Neuron (in vitro differentiated cells): ENCODE data around the gene LNP1.
"Not testable (repeated sequence)": the region's sequence is repeated elsewhere in the genome, so short reads cannot be mapped to it uniquely, and the experiment has no call there.

Source experiments
- H2AFZ ChIP-seq: one replicate; pipeline ENCODE4 v1.6.1; 2013; ENCODE audit warnings: low read depth, mild to moderate bottlenecking, inconsistent platforms, low read length, moderate library complexity
- H3K27me3 ChIP-seq: one replicate; pipeline ENCODE4 v1.6.1; 2013; ENCODE audit warnings: low read length; ENCODE audit not compliant: insufficient read depth
- H3K36me3 ChIP-seq: one replicate; pipeline ENCODE4 v1.6.1; 2013; ENCODE audit warnings: low read length; ENCODE audit not compliant: insufficient read depth
- H3K4me1 ChIP-seq: one replicate; pipeline ENCODE4 v1.6.1; 2013; ENCODE audit warnings: low read length; ENCODE audit not compliant: insufficient read depth
- H3K4me3 ChIP-seq: 2 replicates; pipeline ENCODE4 v1.5.1; 2013; ENCODE audit warnings: mild to moderate bottlenecking, low read length, moderate library complexity
- H3K9me3 ChIP-seq: one replicate; pipeline ENCODE4 v1.6.1; 2013; ENCODE audit warnings: low read length

Gene LNP1

GRCh38 chr3:100455841-100456550 is 54.7 kb downstream of the LNP1 start:
- no peak overlapping the region for H3K4me3 ChIP-seq
- H3K36me3 ChIP-seq: peaks cover 6% of the 10 kb centered on the region
- H3K27me3 ChIP-seq: no peaks in the 10 kb centered on the region
- no peaks in the 10 kb centered on the region for H3K9me3 ChIP-seq
- no peak overlapping the region for H2AFZ ChIP-seq
- H3K4me1 ChIP-seq: no peaks in the 10 kb centered on the region

- Histone ChIP-seq H3K9me3 (no peaks in the 10 kb centered on the region), H3K36me3 (peaks cover 4% of the 10 kb centered on the region), H3K4me3 (no peak overlapping the region), H3K4me1 (no peaks in the 10 kb centered on the region), H3K27me3 (no peaks in the 10 kb centered on the region), H2AFZ (no peak overlapping the region)
These were observed 55.4 kb downstream of the LNP1 start for GRCh38 chr3:100456745-100457144.

GRCh38 chr3:100457811-100458210 is 56.5 kb downstream of the LNP1 start:
- Histone ChIP-seq H3K4me1 (no peaks in the 10 kb centered on the region), H2AFZ (no peak overlapping the region)

DNA sequence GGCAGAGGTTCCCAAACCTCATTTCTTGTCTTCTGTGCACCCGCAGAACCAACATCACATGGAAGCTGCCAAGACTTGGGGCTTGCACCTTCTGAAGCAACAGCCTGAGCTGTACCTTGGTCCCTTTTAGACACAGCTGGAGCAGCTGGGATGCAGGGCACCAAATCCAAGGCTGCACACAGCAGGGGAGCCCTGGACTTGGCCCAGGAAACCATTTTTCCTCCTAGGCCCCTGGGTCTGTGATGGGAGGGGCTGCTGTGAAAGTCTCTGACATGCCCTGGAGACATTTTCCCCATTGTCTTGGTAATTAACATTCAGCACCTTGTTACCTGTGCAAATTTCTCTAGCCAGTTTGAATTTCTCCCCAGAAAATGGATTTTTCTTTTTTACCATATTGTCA is 57.5 kb downstream of the LNP1 start:
- no peaks in the 10 kb centered on the region for H3K9me3 ChIP-seq
- H2AFZ ChIP-seq: no peak overlapping the region
- H3K27me3 ChIP-seq: no peaks in the 10 kb centered on the region
- no peaks in the 10 kb centered on the region for H3K4me1 ChIP-seq
- H3K36me3 ChIP-seq: no peaks in the 10 kb centered on the region
- no peak overlapping the region for H3K4me3 ChIP-seq

More at GRCh38 chr3:100457811-100458210, 56.5 kb downstream of the LNP1 start:
- Histone ChIP-seq H3K9me3 (no peaks in the 10 kb centered on the region), H3K4me3 (no peak overlapping the region), H3K36me3 (peaks cover 3% of the 10 kb centered on the region), H3K27me3 (no peaks in the 10 kb centered on the region)

- no peak overlapping the region for H2AFZ ChIP-seq
- no peaks in the 10 kb centered on the region for H3K9me3 ChIP-seq
- no peaks in the 10 kb centered on the region for H3K4me1 ChIP-seq
These were observed 61.7 kb downstream of the LNP1 start for GRCh38 chr3:100463002-100463401.

DNA sequence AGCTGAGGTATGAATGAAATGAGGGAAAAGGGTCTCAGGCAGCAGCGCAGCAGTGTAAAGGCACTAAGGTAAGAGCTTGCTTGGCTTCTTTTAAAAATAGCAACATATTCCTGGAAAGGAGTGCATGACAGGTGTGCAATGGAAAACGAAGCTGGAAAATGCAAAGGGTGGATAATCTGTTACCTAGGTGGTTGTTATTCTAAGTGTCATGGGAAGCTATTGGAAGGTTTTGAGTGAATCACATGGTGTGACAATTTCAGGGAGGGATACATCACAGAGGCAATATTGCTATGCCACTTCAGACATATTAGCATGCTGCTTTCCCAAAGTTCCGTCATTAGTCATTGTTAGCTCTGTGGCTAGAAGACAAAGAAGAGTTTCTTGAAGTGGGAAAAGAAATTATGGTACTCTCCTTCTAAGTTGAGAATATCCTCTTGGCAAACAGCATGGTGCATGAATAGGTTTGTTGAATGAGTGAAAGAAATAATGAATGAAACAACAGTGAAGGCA is 62.4 kb downstream of the LNP1 start:
- no peaks in the 10 kb centered on the region for H3K36me3 ChIP-seq
- no peak overlapping the region for H3K4me3 ChIP-seq
- no peaks in the 10 kb centered on the region for H3K4me1 ChIP-seq
- no peaks in the 10 kb centered on the region for H3K9me3 ChIP-seq
- no peak overlapping the region for H2AFZ ChIP-seq
- H3K27me3 ChIP-seq: no peaks in the 10 kb centered on the region

More at GRCh38 chr3:100463002-100463401, 61.7 kb downstream of the LNP1 start:
- Histone ChIP-seq H3K36me3 (no peaks in the 10 kb centered on the region), H3K4me3 (no peak overlapping the region), H3K27me3 (no peaks in the 10 kb centered on the region)

DNA sequence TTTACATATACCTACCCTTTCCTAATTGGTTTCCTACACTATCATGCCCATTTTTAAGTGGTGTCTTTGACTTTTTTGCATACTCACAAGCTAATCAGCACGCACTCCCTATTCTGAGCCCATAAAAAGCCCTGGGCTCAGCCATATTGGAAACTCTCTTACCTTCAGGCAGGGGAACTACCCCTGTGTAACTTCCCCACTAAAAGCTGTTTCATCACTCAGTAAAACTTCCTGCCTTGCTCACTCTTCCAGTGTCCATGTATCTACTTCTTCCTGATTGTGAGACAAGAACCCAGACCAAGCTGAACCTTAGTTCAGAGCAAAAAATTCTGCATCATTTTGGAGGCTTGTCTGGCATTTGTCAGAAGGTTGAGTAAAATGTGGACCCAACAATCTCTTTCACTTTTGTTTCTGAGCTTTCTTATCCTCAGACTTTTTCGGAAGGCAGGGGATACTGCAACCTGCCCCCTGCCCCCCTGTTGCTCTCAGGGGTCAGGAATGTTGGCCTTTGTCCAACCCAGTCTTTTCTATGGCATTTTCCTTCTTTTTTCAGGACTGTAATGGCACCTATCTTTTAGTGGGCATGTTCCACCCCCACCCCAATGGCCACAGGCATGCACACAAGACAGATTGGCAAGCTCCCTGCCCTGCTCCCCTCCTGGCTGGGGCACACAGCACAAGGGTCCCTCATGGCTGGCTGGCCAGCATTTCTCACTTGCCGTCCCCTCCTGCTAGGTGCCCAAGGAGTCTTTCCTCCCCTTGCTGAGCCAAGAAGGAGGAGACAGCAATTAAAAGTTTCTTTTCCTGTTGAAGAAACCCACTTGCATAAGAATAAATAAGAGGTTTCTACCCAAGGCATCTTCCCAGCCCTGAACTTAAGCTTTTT is 64.8 kb downstream of the LNP1 start:
- H3K27me3 ChIP-seq: no peaks in the 10 kb centered on the region
- no peaks in the 10 kb centered on the region for H3K4me1 ChIP-seq

GRCh38 chr3:100467133-100467532 is 65.8 kb downstream of the LNP1 start:
- H3K4me1 ChIP-seq: no peaks in the 10 kb centered on the region
- H3K4me3 ChIP-seq: no peak overlapping the region
- H3K36me3 ChIP-seq: no peaks in the 10 kb centered on the region
- no peaks in the 10 kb centered on the region for H3K9me3 ChIP-seq
- H3K27me3 ChIP-seq: no peaks in the 10 kb centered on the region
- no peak overlapping the region for H2AFZ ChIP-seq

More for the DNA sequence above, 64.8 kb downstream of the LNP1 start:
- no peaks in the 10 kb centered on the region for H3K9me3 ChIP-seq
- no peak overlapping the region for H2AFZ ChIP-seq
- H3K36me3 ChIP-seq: no peaks in the 10 kb centered on the region
- no peak overlapping the region for H3K4me3 ChIP-seq

DNA sequence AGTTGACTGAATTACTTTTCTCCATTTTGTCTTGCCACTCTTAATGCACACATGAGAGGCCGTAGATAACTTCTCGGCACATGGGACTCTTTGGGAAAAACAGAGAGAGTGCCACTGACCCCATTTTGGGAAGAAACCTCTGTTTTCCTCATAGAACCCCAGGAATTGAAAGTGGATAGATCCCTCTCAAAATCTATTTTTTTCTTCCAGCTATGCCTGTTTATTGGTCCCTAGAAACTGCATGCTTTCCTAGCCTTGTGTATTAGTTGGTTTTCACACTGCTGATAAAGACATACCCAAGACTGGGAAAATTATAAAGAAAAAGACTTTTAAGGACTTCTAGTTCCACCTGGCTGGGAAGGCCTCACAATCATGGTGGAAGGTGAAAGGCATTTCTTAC is 67.3 kb downstream of the LNP1 start:
- H3K4me3 ChIP-seq: no peak overlapping the region
- H3K27me3 ChIP-seq: no peaks in the 10 kb centered on the region
- H3K36me3 ChIP-seq: no peaks in the 10 kb centered on the region
- no peaks in the 10 kb centered on the region for H3K4me1 ChIP-seq
- H2AFZ ChIP-seq: no peak overlapping the region
- no peaks in the 10 kb centered on the region for H3K9me3 ChIP-seq

DNA sequence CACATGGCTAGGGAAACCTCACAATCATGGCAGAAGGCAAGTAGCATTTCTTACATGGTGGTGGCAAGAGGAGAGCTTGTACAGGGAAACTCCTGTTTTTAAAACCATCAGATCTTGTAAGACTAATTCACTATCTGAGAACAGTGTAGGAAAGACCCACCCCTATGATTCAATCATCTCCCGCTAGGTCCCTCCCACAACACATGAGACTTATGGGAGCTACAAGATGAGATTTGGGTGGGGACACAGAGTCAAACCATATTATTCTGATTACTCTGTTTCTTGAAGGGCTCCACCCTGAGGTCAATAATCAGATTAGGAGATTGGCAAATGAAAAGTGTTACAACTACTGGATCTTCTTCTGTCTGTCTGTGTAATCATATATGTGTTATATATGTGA is 69.6 kb downstream of the LNP1 start:
- Histone ChIP-seq H3K27me3 (no peaks in the 10 kb centered on the region), H3K4me3 (no peak overlapping the region), H3K36me3 (no peaks in the 10 kb centered on the region), H3K4me1 (no peaks in the 10 kb centered on the region), H3K9me3 (no peaks in the 10 kb centered on the region), H2AFZ (no peak overlapping the region)

- H2AFZ ChIP-seq: no peak overlapping the region
- no peaks in the 10 kb centered on the region for H3K27me3 ChIP-seq
- no peaks in the 10 kb centered on the region for H3K9me3 ChIP-seq
- H3K4me1 ChIP-seq: no peaks in the 10 kb centered on the region
- no peaks in the 10 kb centered on the region for H3K36me3 ChIP-seq
- H3K4me3 ChIP-seq: no peak overlapping the region
These were observed 70.1 kb downstream of the LNP1 start for GRCh38 chr3:100471444-100471843.

- H2AFZ ChIP-seq: not testable (repeated sequence)
These were observed 76.6 kb downstream of the LNP1 start for GRCh38 chr3:100477851-100478360.

GRCh38 chr3:100478521-100478920 is 77.2 kb downstream of the LNP1 start:
- not testable (repeated sequence) for H2AFZ ChIP-seq, H3K4me1 ChIP-seq, H3K9me3 ChIP-seq, H3K4me3 ChIP-seq, H3K27me3 ChIP-seq, H3K36me3 ChIP-seq

More at GRCh38 chr3:100477851-100478360, 76.6 kb downstream of the LNP1 start:
- H3K27me3 ChIP-seq, H3K4me3 ChIP-seq, H3K36me3 ChIP-seq, H3K4me1 ChIP-seq, H3K9me3 ChIP-seq: not testable (repeated sequence)
